Measurements from ENCODE around the gene SARDH.

SARDH gene

GRCh38 chr9:133641396-133641655, 96.8 kb downstream of the SARDH start:
- Histone ChIP-seq H3K9me3 (ENCODE audit: control insufficient read depth, insufficient read depth, low read depth, low read length) (no peaks in the 10 kb centered on the region), H3K4me1 (ENCODE audit: control insufficient read depth, insufficient read depth, low read length) (peaks cover 13% of the 10 kb centered on the region), H3K9ac (ENCODE audit: low read length) (no peak overlapping the region), H3K27ac (ENCODE audit: low read depth, low read length) (no peak overlapping the region), H3K27me3 (ENCODE audit: control insufficient read depth, insufficient read depth, low read length) (no peaks in the 10 kb centered on the region), H3K4me3 (ENCODE audit: low read depth, low read length) (no peak overlapping the region), H3K36me3 (ENCODE audit: control insufficient read depth, insufficient read depth, low read length) (no peaks in the 10 kb centered on the region)

DNA sequence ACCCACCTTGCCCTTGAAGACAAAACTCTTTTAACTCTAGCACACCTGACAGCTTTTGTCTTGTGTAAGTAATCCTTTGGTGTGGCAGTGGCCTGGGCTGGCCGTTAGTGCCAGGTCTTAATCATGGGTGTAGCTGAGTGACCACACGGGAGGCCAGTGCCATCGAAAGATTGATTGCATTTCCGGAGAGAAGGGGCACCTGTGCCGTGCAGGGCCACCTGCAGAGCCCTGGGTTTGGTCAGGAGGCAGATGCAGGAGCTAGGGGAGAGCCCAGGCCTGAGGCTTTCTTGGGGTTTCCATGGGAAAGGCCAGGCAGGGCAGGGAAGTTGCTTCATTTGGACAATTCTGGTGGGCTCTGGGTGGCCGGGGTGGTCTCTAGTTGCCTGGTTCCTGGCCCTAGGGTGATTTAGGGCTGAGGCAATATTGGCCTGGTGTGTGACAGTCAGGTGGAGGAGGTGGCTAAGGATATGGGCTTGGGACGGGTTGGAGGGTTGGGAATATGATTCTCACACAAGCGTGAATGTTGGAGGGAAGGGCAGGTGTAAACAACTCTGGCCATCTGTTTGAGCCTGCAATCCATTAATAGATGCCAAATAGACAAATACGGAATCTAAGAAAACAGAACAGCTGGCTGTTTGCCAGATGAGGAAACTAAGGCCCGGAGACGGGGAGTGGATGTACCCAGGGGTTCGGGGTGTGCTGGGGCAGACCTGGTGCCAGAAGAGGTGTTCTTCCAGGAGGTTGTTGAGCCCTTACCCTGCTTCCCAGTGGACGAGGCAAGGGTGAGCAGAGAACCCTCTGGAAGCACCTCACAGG, 97.4 kb downstream of the SARDH start:
- H3K9me3 ChIP-seq (ENCODE audit: control insufficient read depth, insufficient read depth, low read depth, low read length): no peaks in the 10 kb centered on the region
- no peak overlapping the region for H3K9ac ChIP-seq (ENCODE audit: low read length)
- H3K36me3 ChIP-seq (ENCODE audit: control insufficient read depth, insufficient read depth, low read length): no peaks in the 10 kb centered on the region
- no peak overlapping the region for H3K4me3 ChIP-seq (ENCODE audit: low read depth, low read length)
- H3K4me1 ChIP-seq (ENCODE audit: control insufficient read depth, insufficient read depth, low read length): peaks cover 13% of the 10 kb centered on the region
- no peaks in the 10 kb centered on the region for H3K27me3 ChIP-seq (ENCODE audit: control insufficient read depth, insufficient read depth, low read length)
- H3K27ac ChIP-seq (ENCODE audit: low read depth, low read length): no peak overlapping the region

GRCh38 chr9:133640160-133640559, 98.0 kb downstream of the SARDH start:
- H3K27me3 ChIP-seq (ENCODE audit: control insufficient read depth, insufficient read depth, low read length): no peaks in the 10 kb centered on the region

DNA sequence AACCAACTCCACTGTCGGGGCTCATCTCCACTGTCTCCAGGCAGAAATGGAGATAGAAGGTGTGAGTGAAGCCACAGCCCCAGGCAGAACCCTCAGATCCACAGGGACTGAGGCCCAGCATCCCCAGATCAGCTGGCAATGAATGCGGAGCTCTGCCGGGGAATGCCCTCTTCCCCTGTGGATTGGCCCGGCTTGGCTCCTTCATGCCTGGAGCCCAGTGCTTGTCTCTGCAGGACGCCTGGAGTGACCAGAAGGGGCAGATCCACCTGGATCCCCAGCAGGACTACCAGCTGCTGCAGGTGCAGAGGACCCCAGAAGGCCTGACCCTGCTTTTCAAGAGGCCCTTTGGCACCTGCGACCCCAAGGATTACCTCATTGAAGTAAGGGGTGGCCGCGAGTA, 98.5 kb downstream of the SARDH start:
- Histone ChIP-seq H3K27me3 (ENCODE audit: control insufficient read depth, insufficient read depth, low read length) (no peaks in the 10 kb centered on the region), H3K9ac (ENCODE audit: low read length) (no peak overlapping the region), H3K36me3 (ENCODE audit: control insufficient read depth, insufficient read depth, low read length) (no peaks in the 10 kb centered on the region), H3K9me3 (ENCODE audit: control insufficient read depth, insufficient read depth, low read depth, low read length) (no peaks in the 10 kb centered on the region), H3K4me3 (ENCODE audit: low read depth, low read length) (no peak overlapping the region), H3K27ac (ENCODE audit: low read depth, low read length) (no peak overlapping the region), H3K4me1 (ENCODE audit: control insufficient read depth, insufficient read depth, low read length) (peaks cover 13% of the 10 kb centered on the region)

More at GRCh38 chr9:133640160-133640559, 98.0 kb downstream of the SARDH start:
- no peak overlapping the region for H3K9ac ChIP-seq (ENCODE audit: low read length)
- H3K4me3 ChIP-seq (ENCODE audit: low read depth, low read length): no peak overlapping the region
- no peaks in the 10 kb centered on the region for H3K9me3 ChIP-seq (ENCODE audit: control insufficient read depth, insufficient read depth, low read depth, low read length)
- H3K4me1 ChIP-seq (ENCODE audit: control insufficient read depth, insufficient read depth, low read length): peaks cover 13% of the 10 kb centered on the region
- H3K27ac ChIP-seq (ENCODE audit: low read depth, low read length): no peak overlapping the region
- H3K36me3 ChIP-seq (ENCODE audit: control insufficient read depth, insufficient read depth, low read length): no peaks in the 10 kb centered on the region

GRCh38 chr9:133638711-133639110, 99.4 kb downstream of the SARDH start:
- Histone ChIP-seq H3K4me1 (ENCODE audit: control insufficient read depth, insufficient read depth, low read length) (peaks cover 20% of the 10 kb centered on the region), H3K27me3 (ENCODE audit: control insufficient read depth, insufficient read depth, low read length) (no peaks in the 10 kb centered on the region), H3K4me3 (ENCODE audit: low read depth, low read length) (no peak overlapping the region)

GRCh38 chr9:133638076-133638475, 100.1 kb downstream of the SARDH start:
- no peak overlapping the region for H3K27ac ChIP-seq (ENCODE audit: low read depth, low read length)
- no peak overlapping the region for H3K4me3 ChIP-seq (ENCODE audit: low read depth, low read length)
- no peak overlapping the region for H3K9ac ChIP-seq (ENCODE audit: low read length)

More at GRCh38 chr9:133638711-133639110, 99.4 kb downstream of the SARDH start:
- Histone ChIP-seq H3K36me3 (ENCODE audit: control insufficient read depth, insufficient read depth, low read length) (no peaks in the 10 kb centered on the region), H3K27ac (ENCODE audit: low read depth, low read length) (no peak overlapping the region), H3K9ac (ENCODE audit: low read length) (no peak overlapping the region), H3K9me3 (ENCODE audit: control insufficient read depth, insufficient read depth, low read depth, low read length) (no peaks in the 10 kb centered on the region)

GRCh38 chr9:133637451-133638055, 100.6 kb downstream of the SARDH start:
- no peak overlapping the region for H3K9ac ChIP-seq (ENCODE audit: low read length)
- no peak overlapping the region for H3K27ac ChIP-seq (ENCODE audit: low read depth, low read length)
- no peaks in the 10 kb centered on the region for H3K9me3 ChIP-seq (ENCODE audit: control insufficient read depth, insufficient read depth, low read depth, low read length)
- H3K4me3 ChIP-seq (ENCODE audit: low read depth, low read length): no peak overlapping the region
- H3K36me3 ChIP-seq (ENCODE audit: control insufficient read depth, insufficient read depth, low read length): no peaks in the 10 kb centered on the region
- H3K4me1 ChIP-seq (ENCODE audit: control insufficient read depth, insufficient read depth, low read length): peaks cover 28% of the 10 kb centered on the region
- no peaks in the 10 kb centered on the region for H3K27me3 ChIP-seq (ENCODE audit: control insufficient read depth, insufficient read depth, low read length)

More at GRCh38 chr9:133638076-133638475, 100.1 kb downstream of the SARDH start:
- Histone ChIP-seq H3K4me1 (ENCODE audit: control insufficient read depth, insufficient read depth, low read length) (peaks cover 25% of the 10 kb centered on the region), H3K36me3 (ENCODE audit: control insufficient read depth, insufficient read depth, low read length) (no peaks in the 10 kb centered on the region), H3K9me3 (ENCODE audit: control insufficient read depth, insufficient read depth, low read depth, low read length) (no peaks in the 10 kb centered on the region), H3K27me3 (ENCODE audit: control insufficient read depth, insufficient read depth, low read length) (no peaks in the 10 kb centered on the region)

- H3K4me1 ChIP-seq (ENCODE audit: control insufficient read depth, insufficient read depth, low read length): peaks cover 28% of the 10 kb centered on the region
- H3K9me3 ChIP-seq (ENCODE audit: control insufficient read depth, insufficient read depth, low read depth, low read length): no peaks in the 10 kb centered on the region
- H3K4me3 ChIP-seq (ENCODE audit: low read depth, low read length): no peak overlapping the region
- H3K36me3 ChIP-seq (ENCODE audit: control insufficient read depth, insufficient read depth, low read length): no peaks in the 10 kb centered on the region
- no peak overlapping the region for H3K27ac ChIP-seq (ENCODE audit: low read depth, low read length)
- no peaks in the 10 kb centered on the region for H3K27me3 ChIP-seq (ENCODE audit: control insufficient read depth, insufficient read depth, low read length)
- no peak overlapping the region for H3K9ac ChIP-seq (ENCODE audit: low read length)
Observed at GRCh38 chr9:133636902-133637301, 101.2 kb downstream of the SARDH start.

DNA sequence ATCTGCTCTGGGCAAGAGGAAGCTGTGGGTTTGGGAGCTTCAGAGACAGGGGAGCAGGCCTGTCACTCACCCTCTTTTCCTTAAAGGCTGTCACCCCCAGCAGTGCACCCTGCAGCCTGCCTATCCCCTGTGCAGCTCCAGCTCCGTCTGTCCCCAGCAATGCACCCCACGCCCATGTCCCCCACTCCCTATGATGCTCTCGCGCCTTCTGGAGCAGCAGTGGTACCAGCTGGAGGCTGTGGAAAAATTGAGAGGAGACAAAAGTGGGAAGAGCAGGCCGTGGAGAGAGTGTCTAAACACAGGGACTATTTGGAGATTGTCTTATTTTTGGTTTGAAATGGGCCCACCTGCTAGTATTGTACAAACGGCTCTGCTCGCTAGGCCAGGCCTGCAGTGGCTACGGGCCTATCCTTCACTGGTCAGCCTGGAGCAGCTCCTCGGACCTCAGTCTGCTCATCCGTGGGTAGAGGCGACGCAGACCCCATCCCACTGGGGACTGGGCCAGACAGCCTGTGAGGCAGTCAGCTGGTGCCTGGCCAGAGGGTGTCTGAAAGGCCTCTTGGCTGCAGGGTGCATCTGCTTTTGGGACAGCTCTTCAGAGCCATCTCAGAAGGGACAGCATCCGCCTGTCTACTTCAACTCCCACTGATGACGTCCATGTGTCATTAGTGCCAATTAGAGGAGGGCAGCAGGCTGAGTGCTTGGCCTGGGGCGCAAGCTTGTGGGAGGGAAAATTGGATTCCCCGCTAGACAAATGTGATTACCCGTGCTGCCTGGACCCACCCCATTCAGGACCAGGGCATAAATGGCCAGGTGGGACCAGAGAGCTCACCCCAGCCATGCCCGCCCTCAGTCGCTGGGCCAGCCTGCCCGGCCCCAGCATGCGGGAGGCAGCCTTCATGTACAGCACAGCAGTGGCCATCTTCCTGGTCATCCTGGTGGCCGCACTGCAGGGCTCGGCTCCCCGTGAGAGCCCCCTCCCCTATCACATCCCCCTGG, 102.3 kb downstream of the SARDH start, which contains the start of gene DBH:
TSS of gene DBH (plus strand) at position 831 of the 999 bp plus-strand sequence. CDS start at position 840, 9 bp downstream.
- Histone ChIP-seq H3K4me1 (ENCODE audit: control insufficient read depth, insufficient read depth, low read length) (peaks cover 28% of the 10 kb centered on the region), H3K27ac (ENCODE audit: low read depth, low read length) (no peak within 1 kb of the TSS), H3K9ac (ENCODE audit: low read length) (no peak within 1 kb of the TSS), H3K4me3 (ENCODE audit: low read depth, low read length) (no peak within 1 kb of the TSS), H3K27me3 (ENCODE audit: control insufficient read depth, insufficient read depth, low read length) (no peaks in the 10 kb centered on the region), H3K9me3 (ENCODE audit: control insufficient read depth, insufficient read depth, low read depth, low read length) (no peaks in the 10 kb centered on the region), H3K36me3 (ENCODE audit: control insufficient read depth, insufficient read depth, low read length) (no peaks in the 10 kb centered on the region)

DNA sequence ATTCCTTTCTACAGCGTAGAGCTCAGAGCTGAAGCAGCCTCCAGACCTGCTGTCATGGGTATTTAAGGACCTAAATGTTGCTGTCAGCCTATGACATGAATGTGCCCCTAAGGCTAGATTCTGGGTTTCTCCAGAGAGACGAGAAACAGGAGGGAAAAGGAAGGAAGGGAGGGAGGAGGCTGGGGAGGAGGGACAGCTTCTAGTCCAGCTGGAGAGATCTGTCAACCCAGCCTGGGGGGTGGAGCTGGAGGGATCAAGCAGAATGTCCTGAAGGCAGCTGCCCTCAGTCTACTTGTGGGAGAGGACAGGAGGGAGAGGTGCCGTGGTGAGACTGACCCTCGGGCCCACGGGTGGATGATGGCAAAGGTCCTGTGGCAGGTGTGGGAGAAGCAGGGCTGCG, 103.1 kb downstream of the SARDH start:
- no peaks in the 10 kb centered on the region for H3K27me3 ChIP-seq (ENCODE audit: control insufficient read depth, insufficient read depth, low read length)
- no peak overlapping the region for H3K9ac ChIP-seq (ENCODE audit: low read length)
- no peak overlapping the region for H3K4me3 ChIP-seq (ENCODE audit: low read depth, low read length)
- no peak overlapping the region for H3K27ac ChIP-seq (ENCODE audit: low read depth, low read length)
- peaks cover 28% of the 10 kb centered on the region for H3K4me1 ChIP-seq (ENCODE audit: control insufficient read depth, insufficient read depth, low read length)
- no peaks in the 10 kb centered on the region for H3K9me3 ChIP-seq (ENCODE audit: control insufficient read depth, insufficient read depth, low read depth, low read length)
- no peaks in the 10 kb centered on the region for H3K36me3 ChIP-seq (ENCODE audit: control insufficient read depth, insufficient read depth, low read length)

Data from HUES6 (cell line).